ENCODE data around the gene SELENON. TPM values are rescaled to one million over a fixed set of nuclear protein-coding genes. Genes with fewer than 3 reads are reported as not detected.

Gene SELENON
- total RNA-seq, 1 donor from 2014 or later, result 64.1 TPM

- H3K27ac Mint-ChIP-seq (ENCODE audit: unreplicated experiment), result no peak overlapping the region
- Histone ChIP-seq H2AFZ (ENCODE audit: low read depth, low read length) (no peak overlapping the region), H3K27ac (ENCODE audit: low read depth, low read length) (no peak overlapping the region), H3K9ac (ENCODE audit: low read length) (no peak overlapping the region), H3K27me3 (ENCODE audit: insufficient read depth, low read length) (no peaks in the 10 kb centered on the region), H3K9me3 (ENCODE audit: insufficient read depth, low read depth, low read length) (no peaks in the 10 kb centered on the region), H3K36me3 (ENCODE audit: insufficient read depth, low read length) (peaks cover 5% of the 10 kb centered on the region), H3K79me2 (ENCODE audit: insufficient read depth, low read length) (no peaks in the 10 kb centered on the region), H3K4me1 (ENCODE audit: insufficient read depth, low read length) (peaks cover 16% of the 10 kb centered on the region), H3K4me3 (ENCODE audit: insufficient read depth, low read depth, low read length) (no peak overlapping the region), H3K4me2 (ENCODE audit: low read length) (no peak overlapping the region), H4K20me1 (ENCODE audit: insufficient read depth, low read length) (peaks cover 34% of the 10 kb centered on the region)
- no peak overlapping the region for H3K4me3 Mint-ChIP-seq (ENCODE audit: unreplicated experiment)
- peaks cover 15% of the 10 kb centered on the region for H3K36me3 Mint-ChIP-seq (ENCODE audit: low read depth, unreplicated experiment)
- no peaks in the 10 kb centered on the region for H3K4me1 Mint-ChIP-seq (ENCODE audit: low read depth, unreplicated experiment)
- FAIRE-seq (no peak), DNase-seq (ENCODE audit: low read depth) (no peak)
- TF ChIP-seq CTCF (IDR thresholded peaks at IDR 0.05; ENCODE audit: insufficient read depth, low read depth, low read length) (no peak), EZH2 (IDR thresholded peaks at IDR 0.05; ENCODE audit: insufficient read depth, low read length) (no peak)
- H3K27me3 Mint-ChIP-seq (ENCODE audit: low read depth, unreplicated experiment), result no peaks in the 10 kb centered on the region
- peaks cover 2% of the 10 kb centered on the region for H3K9me3 Mint-ChIP-seq (ENCODE audit: unreplicated experiment)
Measured at GRCh38 chr1:25809929-25810328, 9.9 kb downstream of the SELENON start.

GRCh38 chr1:25810341-25811299 is 10.6 kb downstream of the SELENON start:
- DNase-seq (ENCODE audit: low read depth), result no peak
- H3K36me3 ChIP-seq (ENCODE audit: insufficient read depth, low read length), result peaks cover 5% of the 10 kb centered on the region
- H3K4me3 Mint-ChIP-seq (ENCODE audit: unreplicated experiment), result no peak overlapping the region

More at GRCh38 chr1:25810341-25811299, 10.6 kb downstream of the SELENON start:
- peaks cover 14% of the 10 kb centered on the region for H3K36me3 Mint-ChIP-seq (ENCODE audit: low read depth, unreplicated experiment)
- H3K9me3 ChIP-seq (ENCODE audit: insufficient read depth, low read depth, low read length), result no peaks in the 10 kb centered on the region
- peaks cover 27% of the 10 kb centered on the region for H4K20me1 ChIP-seq (ENCODE audit: insufficient read depth, low read length)
- peak; percentile 69 for TF ChIP-seq CTCF (IDR thresholded peaks at IDR 0.05; ENCODE audit: insufficient read depth, low read depth, low read length)
- TF ChIP-seq EZH2 (IDR thresholded peaks at IDR 0.05; ENCODE audit: insufficient read depth, low read length), result no peak
- H3K27ac Mint-ChIP-seq (ENCODE audit: unreplicated experiment), result no peak overlapping the region
- H3K27ac ChIP-seq (ENCODE audit: low read depth, low read length), result no peak overlapping the region
- no peaks in the 10 kb centered on the region for H3K79me2 ChIP-seq (ENCODE audit: insufficient read depth, low read length)
- H3K27me3 Mint-ChIP-seq (ENCODE audit: low read depth, unreplicated experiment), result no peaks in the 10 kb centered on the region
- no peaks in the 10 kb centered on the region for H3K27me3 ChIP-seq (ENCODE audit: insufficient read depth, low read length)
- no peak for FAIRE-seq
- H2AFZ ChIP-seq (ENCODE audit: low read depth, low read length), result no peak overlapping the region
- H3K9me3 Mint-ChIP-seq (ENCODE audit: unreplicated experiment), result peaks cover 2% of the 10 kb centered on the region
- no peaks in the 10 kb centered on the region for H3K4me1 Mint-ChIP-seq (ENCODE audit: low read depth, unreplicated experiment)
- no peak overlapping the region for H3K4me2 ChIP-seq (ENCODE audit: low read length)
- peak overlapping the region; percentile 46 for H3K9ac ChIP-seq (ENCODE audit: low read length)
- H3K4me1 ChIP-seq (ENCODE audit: insufficient read depth, low read length), result peaks cover 10% of the 10 kb centered on the region
- H3K4me3 ChIP-seq (ENCODE audit: insufficient read depth, low read depth, low read length), result no peak overlapping the region
